NT2/D1 (cell line): ENCODE data around the gene CHMP6.
A peak's percentile ranks its signal among the peaks of the same experiment; 100 is the strongest.

ENCODE experiments used
- DNase-seq: peaks from one replicate; pipeline ENCODE4 v3.0.0-alpha.2; 2011; ENCODE audit warnings: low read depth, low spot score
- H3K27me3 ChIP-seq: 2 replicates; pipeline ENCODE4 v1.6.0; 2011; ENCODE audit warnings: mild to moderate bottlenecking; ENCODE audit not compliant: insufficient read length, insufficient read depth
- H3K36me3 ChIP-seq: 2 replicates; pipeline ENCODE4 v1.6.1; 2011; ENCODE audit warnings: mild to moderate bottlenecking, low read length, mixed read lengths; ENCODE audit not compliant: insufficient read depth, insufficient read length
- H3K4me1 ChIP-seq: 2 replicates; pipeline ENCODE4 v1.5.1; 2011; ENCODE audit not compliant: insufficient read depth, insufficient read length
- H3K4me3 ChIP-seq: 2 replicates; pipeline ENCODE4 v1.5.1; 2011; ENCODE audit warnings: low read depth; ENCODE audit not compliant: insufficient read length
- H3K9ac ChIP-seq: 2 replicates; pipeline ENCODE4 v1.6.0; 2011; ENCODE audit warnings: low read depth; ENCODE audit not compliant: insufficient read length
- H3K9me3 ChIP-seq: 2 replicates; pipeline ENCODE4 v1.5.1; 2011; ENCODE audit warnings: mild to moderate bottlenecking, low read length; ENCODE audit not compliant: insufficient read depth
- SUZ12 ChIP-seq: IDR thresholded peaks from 2 replicates; pipeline ENCODE4 v1.6.1; 2011; ENCODE audit not compliant: insufficient read length, insufficient read depth; ENCODE audit errors: extremely low read depth
- YY1 ChIP-seq: IDR thresholded peaks from 2 replicates; pipeline ENCODE4 v1.6.1; 2011; ENCODE audit not compliant: insufficient read length, insufficient read depth
- ZNF274 ChIP-seq: IDR thresholded peaks from 2 replicates; pipeline ENCODE4 v1.6.1; 2011; ENCODE audit warnings: mild to moderate bottlenecking, low read depth, low read length

CHMP6 gene

DNA sequence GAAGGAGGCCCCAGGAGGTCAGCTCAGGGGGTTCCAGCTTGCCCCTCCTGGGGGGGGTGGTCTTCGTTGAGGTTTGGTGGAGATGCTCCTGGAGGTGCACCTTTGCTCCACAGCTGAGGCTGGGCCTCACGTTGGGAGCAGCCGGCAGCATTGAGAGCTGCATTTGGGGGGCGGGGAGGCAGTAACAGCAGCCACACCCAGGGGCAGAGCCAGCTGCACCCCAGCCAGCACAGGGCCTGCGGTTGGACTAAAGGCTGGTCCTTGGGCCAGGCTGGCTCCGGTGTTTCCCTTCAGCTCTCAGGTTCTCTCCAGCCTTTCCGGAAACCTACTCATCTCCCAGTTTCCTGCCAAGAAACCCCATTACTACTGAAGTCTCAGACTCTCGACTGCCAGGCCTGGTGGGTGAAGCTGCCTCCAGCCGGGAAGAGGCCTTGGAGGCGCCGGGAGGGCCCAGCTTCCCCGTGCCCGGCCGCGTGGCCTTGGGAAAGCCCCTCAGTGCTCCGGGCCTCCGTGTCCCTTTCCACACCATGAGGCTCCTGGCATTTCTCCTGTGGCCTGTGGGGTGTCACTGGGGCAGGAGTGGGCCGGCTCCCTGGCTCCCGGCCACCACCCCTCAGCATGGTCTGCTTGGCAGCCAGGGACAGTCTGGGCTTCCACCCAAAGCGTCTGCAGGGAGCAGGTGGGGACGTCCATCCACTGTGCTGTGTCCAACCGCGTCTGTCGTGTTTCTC is 29.3 kb downstream of the CHMP6 start:
- TF ChIP-seq YY1: no peak
- TF ChIP-seq ZNF274: no peak
- no peak for TF ChIP-seq SUZ12
- Histone ChIP-seq H3K9me3 (peaks cover 12% of the 10 kb centered on the region), H3K4me1 (peaks cover 25% of the 10 kb centered on the region), H3K36me3 (no peaks in the 10 kb centered on the region), H3K4me3 (no peak overlapping the region), H3K27me3 (peaks cover 8% of the 10 kb centered on the region), H3K9ac (peak overlapping the region; percentile 57)
- DNase-seq: no peak

DNA sequence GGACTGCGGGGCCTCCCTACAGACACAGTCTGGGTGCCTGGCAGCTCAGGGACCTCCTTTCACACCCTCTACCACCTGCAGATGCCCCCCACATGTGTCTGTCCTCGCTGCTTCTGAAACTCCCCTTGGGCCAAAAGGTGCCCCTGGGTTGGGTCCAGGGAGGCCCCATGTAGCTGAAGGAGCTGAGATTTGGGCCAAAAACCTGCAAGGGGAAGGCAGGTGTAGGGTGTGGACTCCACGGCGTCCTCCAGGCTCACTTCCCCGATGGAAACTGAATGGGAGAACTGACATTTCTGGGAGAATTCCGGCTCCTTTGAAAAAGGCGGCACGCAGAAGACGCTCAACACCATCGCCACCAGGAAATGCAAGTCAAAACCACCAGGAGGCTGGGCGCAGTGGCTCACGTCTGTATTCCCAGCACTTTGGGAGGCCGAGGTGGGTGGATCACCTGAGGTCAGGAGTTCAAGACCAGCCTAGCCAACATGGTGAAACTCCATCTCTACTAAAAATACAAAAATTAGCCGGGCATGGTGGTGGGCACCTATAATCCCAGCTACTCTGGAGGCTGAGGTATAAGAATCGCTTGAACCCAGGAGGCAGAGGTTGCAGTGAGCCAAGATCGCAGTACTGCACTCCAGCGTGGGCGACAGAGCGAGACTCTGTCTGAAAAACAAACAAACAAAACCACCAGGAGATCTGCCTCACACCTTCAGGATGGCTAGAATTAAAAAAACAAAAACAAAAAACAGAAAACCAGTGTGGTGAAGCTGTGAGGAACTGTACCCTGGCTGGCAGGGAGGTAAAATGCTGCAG is 30.1 kb downstream of the CHMP6 start:
- Histone ChIP-seq H3K9ac (peak overlapping the region; percentile 57), H3K4me1 (peaks cover 25% of the 10 kb centered on the region), H3K4me3 (no peak overlapping the region), H3K27me3 (peaks cover 8% of the 10 kb centered on the region), H3K9me3 (peaks cover 6% of the 10 kb centered on the region), H3K36me3 (no peaks in the 10 kb centered on the region)
- TF ChIP-seq ZNF274 (no peak), SUZ12 (no peak), YY1 (no peak)
- DNase-seq: no peak

DNA sequence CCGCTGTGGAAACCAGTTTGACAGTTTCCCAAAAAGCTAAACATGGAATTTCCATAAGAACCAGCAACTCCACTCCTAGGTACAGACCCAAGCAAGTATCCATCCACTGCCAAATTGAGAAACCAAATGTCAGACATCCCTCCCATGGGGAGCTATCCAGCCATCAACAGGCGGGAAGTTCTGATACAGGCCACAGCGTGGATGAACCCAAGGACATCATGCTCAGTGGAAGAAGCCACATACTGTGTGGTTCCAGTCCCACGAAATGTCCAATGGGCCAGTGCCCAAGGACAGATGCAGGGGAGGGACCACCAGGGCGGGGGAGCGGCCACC is 30.7 kb downstream of the CHMP6 start:
- H3K9me3 ChIP-seq: 0 out of 2 replicates have a peak, but pooled peaks cover under 1% of the 10 kb centered on the region
- H3K36me3 ChIP-seq: no peaks in the 10 kb centered on the region
- DNase-seq: no peak
- H3K27me3 ChIP-seq: peaks cover 8% of the 10 kb centered on the region
- peaks cover 25% of the 10 kb centered on the region for H3K4me1 ChIP-seq
- no peak overlapping the region for H3K9ac ChIP-seq
- H3K4me3 ChIP-seq: no peak overlapping the region
- TF ChIP-seq ZNF274 (no peak), SUZ12 (no peak), YY1 (no peak)

- Histone ChIP-seq H3K4me1 (peaks cover 24% of the 10 kb centered on the region), H3K27me3 (peaks cover 8% of the 10 kb centered on the region), H3K9ac (no peak overlapping the region), H3K36me3 (no peaks in the 10 kb centered on the region), H3K4me3 (no peak overlapping the region), H3K9me3 (no peaks in the 10 kb centered on the region)
- DNase-seq: no peak
- TF ChIP-seq YY1 (no peak), ZNF274 (no peak), SUZ12 (no peak)
Measured at GRCh38 chr17:81025065-81025740, 33.6 kb downstream of the CHMP6 start.

- H3K4me3 ChIP-seq: no peak overlapping the region
- peaks cover 24% of the 10 kb centered on the region for H3K4me1 ChIP-seq
- no peak for DNase-seq
- no peaks in the 10 kb centered on the region for H3K36me3 ChIP-seq
- H3K9ac ChIP-seq: no peak overlapping the region
- H3K9me3 ChIP-seq: no peaks in the 10 kb centered on the region
- no peak for TF ChIP-seq SUZ12
- TF ChIP-seq YY1: no peak
- TF ChIP-seq ZNF274: no peak
- H3K27me3 ChIP-seq: peaks cover 8% of the 10 kb centered on the region
Measured at GRCh38 chr17:81025741-81026129, 34.1 kb downstream of the CHMP6 start.

DNA sequence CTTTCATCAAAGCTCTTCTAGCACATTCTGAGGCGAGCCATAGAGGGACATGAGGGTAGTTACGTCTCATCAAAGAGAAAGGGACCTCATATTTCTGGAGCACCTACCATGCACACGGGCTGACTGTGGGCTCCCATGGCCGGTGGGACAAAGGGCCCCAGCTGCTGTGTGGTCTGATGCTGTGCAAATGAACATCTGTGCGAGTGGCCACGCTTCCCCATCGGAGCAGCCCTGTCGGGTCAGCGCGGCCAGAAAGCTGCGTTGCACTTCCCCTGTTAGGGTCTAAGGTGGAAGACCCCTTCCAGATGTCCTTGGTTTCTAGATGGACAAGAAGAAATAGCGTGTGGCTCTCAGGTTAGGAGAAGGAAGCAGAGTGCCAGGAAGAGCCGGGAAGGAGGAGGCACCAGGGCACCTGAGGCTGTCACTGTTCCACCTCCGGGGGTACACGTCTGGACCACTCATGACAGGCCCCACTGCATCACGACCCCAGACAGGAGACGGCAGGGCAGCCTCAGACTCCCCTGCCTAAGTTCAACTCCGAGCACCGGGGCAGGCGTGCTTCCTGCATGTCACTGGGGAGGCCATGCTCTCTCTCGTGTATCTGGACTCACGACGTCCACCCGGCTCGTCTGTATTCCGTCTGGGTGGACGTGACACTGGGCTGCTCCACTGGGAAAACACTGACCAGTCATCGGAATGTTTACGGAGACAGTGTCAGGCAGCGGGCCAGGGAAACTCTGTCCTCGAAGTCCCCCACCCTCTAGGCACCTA is 34.8 kb downstream of the CHMP6 start:
- TF ChIP-seq ZNF274 (no peak), YY1 (no peak), SUZ12 (no peak)
- no peaks in the 10 kb centered on the region for H3K36me3 ChIP-seq
- H3K9me3 ChIP-seq: no peaks in the 10 kb centered on the region
- peaks cover 8% of the 10 kb centered on the region for H3K27me3 ChIP-seq
- H3K4me1 ChIP-seq: peaks cover 16% of the 10 kb centered on the region
- no peak for DNase-seq
- H3K9ac ChIP-seq: no peak overlapping the region
- H3K4me3 ChIP-seq: no peak overlapping the region

GRCh38 chr17:81027038-81027437 is 35.4 kb downstream of the CHMP6 start:
- H3K9me3 ChIP-seq: no peaks in the 10 kb centered on the region
- peaks cover 8% of the 10 kb centered on the region for H3K27me3 ChIP-seq
- TF ChIP-seq SUZ12: no peak
- no peak for TF ChIP-seq YY1
- TF ChIP-seq ZNF274: no peak
- no peak overlapping the region for H3K4me3 ChIP-seq
- H3K4me1 ChIP-seq: peaks cover 19% of the 10 kb centered on the region
- H3K36me3 ChIP-seq: no peaks in the 10 kb centered on the region
- DNase-seq: no peak
- H3K9ac ChIP-seq: no peak overlapping the region
